Measurements from ENCODE around the gene RAB3B.
"Not testable (repeated sequence)": the region's sequence is repeated elsewhere in the genome, so short reads cannot be mapped to it uniquely, and the experiment has no call there.

RAB3B gene

DNA sequence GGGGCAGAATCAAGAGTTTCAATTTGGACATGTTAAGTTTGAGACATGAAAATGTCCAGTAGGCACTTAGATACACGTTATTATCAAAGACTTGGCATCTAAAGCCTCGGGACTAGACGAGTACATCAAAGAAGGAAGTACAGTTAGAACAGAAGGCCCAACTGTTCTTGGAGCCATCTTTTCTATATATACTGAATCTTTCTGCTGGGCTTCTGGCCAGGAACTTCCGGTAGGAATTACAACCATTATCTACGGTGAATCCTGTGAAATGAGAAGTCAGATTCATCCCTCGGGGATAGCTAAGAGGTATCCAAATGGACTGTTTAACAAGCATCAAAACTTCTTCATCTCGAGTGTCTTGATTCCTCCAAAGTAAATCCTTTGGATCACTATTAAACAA lies 77.6 kb downstream of the RAB3B start:
- no peak for DNase-seq

DNA sequence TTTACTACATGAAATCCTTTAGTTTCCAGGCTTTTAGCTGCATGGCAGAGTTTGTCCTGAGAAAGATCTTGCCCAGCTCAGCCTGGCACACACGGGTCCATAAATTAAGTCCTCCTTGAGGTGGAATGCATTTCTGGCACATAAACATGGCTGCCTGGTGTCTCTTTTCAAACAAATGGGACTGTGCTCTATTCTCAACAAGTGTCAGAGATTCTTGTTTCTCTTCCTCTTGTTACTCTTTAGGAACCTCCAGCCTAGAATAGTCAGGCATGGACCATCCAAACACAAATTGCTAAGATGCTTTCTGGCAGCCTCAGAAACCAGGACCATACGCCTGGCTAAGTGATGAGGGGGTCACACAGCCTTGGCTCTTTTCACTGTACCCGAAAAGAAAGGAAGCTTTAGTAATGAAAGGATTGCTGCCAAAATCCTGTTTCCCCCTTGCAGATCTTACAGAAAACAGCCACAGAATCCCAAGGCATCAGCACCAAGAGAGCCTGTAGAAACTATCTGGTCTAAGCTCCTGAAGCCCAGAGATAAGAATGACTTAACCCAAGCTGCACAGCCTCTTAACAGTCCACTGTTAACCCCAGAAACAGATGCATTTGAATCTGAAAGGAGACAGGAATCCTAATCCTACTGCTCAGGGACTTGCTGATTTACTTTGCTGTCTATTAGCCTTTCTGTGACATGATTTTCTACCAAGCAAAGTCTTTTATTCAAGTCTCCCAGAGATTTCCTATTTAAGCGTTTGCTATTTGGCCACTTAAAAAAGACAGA lies 80.1 kb downstream of the RAB3B start:
- no peak for DNase-seq

- DNase-seq = no peak
Observed at GRCh38 chr1:51908499-51908898, 82.0 kb downstream of the RAB3B start.

- no peak for DNase-seq
Observed at GRCh38 chr1:51907079-51907702, 83.3 kb downstream of the RAB3B start.

DNA sequence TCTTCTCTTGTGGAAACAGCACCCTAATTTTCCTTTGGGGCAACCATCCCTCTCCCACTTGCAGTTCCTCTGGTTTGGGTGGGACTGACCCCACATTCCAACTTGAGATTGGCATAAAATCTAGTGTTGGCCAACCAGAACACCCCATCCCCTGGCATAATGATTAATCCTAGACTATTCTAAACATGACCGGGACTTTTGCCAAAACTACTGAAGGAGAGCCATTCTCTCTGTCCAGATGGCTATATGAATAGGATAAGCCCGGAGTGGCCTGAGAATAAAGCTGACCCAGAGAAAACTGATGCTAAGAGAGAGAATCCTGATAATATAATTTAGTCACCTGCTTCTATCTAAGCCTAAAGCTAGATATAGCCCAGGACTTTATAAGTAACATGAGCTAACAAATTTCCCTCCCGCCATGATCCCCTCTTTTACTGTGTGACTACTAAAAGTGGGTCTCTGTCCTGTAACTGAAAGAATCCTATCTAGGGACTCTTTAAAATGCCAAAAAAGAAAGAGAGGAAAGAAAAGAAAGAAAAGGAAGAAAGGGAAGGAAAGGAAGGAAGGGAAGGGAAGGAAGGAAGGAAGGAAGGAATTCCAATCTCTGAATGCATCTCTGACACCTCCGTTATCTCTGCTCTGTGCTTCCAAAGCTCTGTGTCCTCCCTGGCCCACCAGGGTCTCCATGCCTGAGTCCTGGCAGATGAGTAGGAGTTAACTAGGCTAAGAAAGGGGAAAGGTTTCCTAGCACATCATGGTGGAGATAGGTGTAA lies 84.0 kb downstream of the RAB3B start:
- DNase-seq = no peak

- DNase-seq = no peak
Observed at GRCh38 chr1:51902456-51902855, 88.0 kb downstream of the RAB3B start.

DNA sequence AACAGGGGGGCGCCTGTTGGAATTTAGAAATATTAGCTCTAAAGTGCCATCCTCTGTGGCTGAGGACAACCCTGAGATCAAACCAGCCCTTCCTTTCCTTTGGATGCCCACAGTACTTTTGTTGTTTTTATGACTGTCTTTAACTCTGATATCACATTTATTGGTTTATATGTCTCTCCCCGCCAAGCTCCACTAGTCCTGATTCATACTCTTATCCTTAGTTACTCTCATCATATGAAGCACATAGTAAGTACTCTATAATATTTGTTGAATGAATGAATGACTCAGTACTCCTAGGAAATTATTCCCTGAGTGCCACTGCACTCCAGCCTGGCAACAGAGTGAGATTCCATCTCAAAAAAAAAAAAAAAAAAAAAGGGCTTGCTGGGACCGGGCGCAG lies 89.3 kb downstream of the RAB3B start:
- no peak for DNase-seq

- DNase-seq = no peak
Observed at GRCh38 chr1:51899022-51899421, 91.5 kb downstream of the RAB3B start.

DNA sequence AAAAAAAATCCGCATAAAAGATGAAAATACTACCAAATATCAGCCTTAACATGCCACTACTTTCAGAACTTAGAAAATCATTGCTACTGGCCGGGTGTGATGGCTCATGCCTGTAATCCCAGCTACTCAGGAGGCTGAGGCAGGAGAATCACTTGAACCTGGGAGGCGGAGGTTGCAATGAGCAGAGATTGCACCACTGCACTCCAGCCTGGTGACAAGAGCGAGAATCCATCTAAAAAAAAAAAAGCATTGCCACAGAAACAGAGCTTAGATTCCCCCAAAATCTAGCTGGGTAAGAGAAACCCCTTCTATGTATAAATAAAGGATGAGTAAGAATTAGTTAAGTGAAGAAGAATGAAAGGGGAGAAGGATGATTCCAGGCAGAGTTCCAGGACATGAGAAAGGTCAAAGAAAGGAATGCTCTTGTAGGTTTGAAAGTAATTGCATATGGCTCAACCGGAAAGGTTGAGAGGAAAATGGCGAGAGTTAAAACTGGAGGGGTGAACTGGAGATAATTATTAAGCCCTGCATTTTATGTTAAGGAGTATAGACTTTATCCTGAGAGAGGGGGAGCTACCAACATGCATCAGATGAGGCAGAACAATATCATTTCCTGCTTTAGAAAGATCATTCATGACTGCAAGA lies 92.3 kb downstream of the RAB3B start:
- DNase-seq = no peak

GRCh38 chr1:51897699-51898031 lies 92.8 kb downstream of the RAB3B start:
- no peak for DNase-seq

DNA sequence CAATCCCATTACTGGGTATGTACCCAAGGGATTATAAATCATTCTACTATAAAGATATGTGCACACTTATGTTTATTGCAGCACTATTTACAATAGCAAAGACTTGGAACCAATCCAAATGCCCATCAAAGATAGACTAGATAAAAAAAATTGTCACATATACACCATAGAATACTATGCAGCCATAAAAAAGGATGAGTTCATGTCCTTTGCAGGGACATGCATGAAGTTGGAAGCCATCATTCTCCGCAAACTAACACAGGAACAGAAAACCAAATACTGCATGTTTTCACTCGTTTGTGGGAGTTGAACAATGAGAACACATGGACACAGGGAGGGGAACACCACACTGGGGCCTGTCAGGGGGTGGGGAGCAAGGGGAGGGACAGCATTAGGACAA lies 95.8 kb downstream of the RAB3B start:
- DNase-seq = not testable (repeated sequence)

DNA sequence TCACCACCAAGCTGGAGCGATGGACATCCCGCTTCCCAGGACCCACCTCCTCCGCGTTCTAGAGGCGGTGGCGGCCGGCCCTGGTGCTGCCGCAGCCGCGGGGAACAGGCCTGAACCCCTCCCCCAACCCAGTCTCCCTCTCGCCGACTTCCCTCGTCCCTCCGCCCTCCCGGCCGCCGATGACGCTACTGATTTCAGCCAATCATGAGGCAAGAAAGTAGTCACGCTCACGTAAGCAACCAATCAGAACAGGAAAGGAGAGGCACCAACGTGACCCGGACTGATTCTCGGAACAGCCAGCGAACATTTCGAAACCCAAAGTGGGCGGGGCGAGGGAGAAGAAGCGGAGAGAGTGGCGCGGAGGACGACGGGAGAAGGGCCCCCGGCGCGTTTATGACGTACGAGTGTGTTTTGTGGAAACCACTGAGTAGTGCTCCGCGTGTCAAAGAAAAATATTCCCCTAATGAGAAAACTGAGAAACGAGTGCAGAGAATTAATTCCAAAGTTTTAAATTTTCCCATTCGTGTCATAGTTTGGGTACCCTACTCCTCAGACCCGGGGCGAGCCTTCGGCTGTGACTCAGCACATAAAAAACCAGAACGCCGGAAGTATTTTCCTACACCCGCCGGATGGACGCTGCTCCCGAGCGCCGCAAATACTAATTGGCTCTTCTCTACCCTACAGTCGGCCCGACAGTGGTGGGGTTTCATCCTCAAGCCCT lies 111.7 kb downstream of the RAB3B start, which contains the start of gene NRDC:
Gene NRDC, minus strand, starts transcription at position 112 of the 721 bp plus-strand sequence. CDS start 112 bp downstream, outside the sequence.
- peak; percentile 100 for DNase-seq

GRCh38 chr1:51878308-51878615 lies 112.2 kb downstream of the RAB3B start:
- DNase-seq = no peak

DNA sequence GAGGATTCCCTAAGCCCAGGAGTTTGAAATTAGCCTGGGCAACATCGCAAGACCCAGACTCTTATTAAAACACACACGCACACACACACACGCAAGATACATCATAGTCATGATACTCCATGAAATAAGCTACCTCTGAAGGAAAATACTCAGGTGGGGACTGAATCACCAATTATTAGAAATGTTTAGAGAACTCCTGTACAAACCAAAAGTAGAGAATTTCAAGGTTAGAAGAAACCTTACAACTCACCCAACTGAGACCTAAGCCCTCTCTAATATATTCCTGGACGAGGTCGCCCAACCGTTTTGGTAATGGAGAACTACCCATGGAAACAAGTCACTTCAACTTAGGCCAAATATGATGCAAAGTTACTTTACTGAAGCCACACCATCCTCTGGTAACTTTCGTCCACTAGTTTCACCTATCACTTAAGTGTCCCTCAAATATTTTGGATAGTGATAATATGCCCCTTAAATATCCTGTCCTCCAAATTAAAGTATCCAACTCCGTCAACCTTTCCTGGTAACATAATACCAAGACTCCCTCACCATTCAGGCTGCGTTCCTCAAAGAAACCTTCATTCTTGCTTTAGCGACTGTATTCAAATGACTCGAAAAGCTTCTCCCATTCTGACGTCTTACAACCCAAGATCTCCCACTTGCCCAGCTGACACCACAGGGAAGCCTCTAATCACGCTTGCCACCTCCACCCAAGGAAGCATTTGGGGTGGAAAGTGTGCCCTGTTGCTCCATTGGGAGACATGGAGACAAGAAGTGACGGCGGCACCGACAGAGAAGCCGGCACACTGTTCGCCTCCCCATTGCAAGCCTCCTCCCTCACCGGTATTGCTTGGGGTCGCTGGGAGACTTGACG lies 112.8 kb downstream of the RAB3B start:
- peak; percentile 9 for DNase-seq

DNA sequence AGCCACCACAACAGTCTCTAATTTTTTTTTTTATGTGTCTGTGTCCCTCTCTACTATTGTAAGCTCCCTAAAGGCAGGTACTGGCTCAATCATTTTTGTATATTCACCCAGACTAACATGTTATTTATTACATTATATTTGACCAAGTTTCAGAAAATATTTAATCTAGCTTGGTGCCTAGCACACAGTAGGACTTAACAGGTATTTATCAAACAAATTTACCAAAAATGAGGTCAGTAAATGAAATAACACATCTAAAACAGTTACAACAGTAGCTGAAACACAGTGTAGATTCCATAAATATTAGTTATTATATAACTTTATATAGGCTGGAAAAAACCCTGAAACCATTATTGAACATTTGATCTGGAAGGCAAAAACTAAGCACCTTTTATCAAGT lies 114.7 kb downstream of the RAB3B start:
- no peak for DNase-seq

- no peak for DNase-seq
Observed at GRCh38 chr1:51875291-51875772, 115.2 kb downstream of the RAB3B start.

DNA sequence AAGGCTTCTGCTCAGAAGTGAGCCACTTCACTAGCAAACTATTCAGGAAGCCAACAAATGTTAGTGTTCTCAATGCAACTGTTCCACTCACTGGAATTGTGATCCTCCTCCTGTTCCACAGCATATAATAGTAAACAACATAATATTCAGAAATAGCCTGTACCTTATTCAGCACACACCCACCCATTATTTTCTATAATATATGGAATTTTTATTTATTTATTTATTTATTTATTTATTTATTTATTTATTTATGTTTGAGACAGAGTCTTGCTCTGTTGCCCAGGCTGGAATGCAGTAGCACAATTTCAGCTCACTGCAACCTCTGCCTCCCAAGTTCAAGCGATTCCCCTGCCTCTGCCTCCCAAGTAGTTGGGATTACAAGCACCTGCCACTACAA lies 117.2 kb downstream of the RAB3B start:
- DNase-seq = not testable (repeated sequence)

- DNase-seq = no peak
Observed at GRCh38 chr1:51871351-51871975, 119.0 kb downstream of the RAB3B start.

DNA sequence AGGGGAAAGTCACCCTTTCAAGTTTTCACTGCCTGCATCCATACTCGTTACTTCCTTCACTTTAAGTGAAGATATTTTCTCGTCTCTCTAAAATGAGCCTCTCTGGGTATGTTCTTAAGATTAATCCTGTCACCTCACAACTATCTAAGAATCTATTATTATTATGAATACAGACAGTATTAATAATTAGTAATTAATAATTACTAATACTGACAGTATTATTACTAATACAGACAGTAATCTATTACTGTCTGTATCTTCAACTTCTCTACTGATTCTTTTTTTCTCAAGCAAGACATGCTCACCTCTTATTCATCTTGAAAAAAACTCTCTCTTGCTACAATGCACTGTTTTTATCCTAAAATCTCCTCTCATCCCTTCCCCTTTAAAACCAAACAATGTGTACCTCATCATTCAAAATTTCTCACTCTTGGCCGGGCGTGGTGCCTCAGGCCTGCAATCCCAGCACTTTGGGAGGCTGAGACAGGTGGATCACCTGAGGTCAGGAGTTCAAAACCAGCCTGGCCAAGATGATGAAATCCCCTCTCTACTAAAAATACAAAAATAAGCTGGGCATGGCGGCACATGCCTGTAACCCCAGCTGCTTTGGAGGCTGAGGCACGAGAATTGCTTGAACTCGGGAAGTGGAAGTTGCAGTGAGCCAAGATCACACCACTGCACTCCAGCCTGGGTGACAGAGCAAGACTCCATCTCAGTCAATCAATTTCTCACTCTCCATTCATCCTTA lies 119.7 kb downstream of the RAB3B start:
- DNase-seq = no peak

- no peak for DNase-seq
Observed at GRCh38 chr1:51867479-51868232, 122.8 kb downstream of the RAB3B start.

Measured in CD4-positive, alpha-beta T cell treated with Interleukin-10 for 1 hour (primary cell).